ENCODE results near the gene CHST15. TPM values are rescaled to one million over a fixed set of nuclear protein-coding genes. Genes with fewer than 3 reads are reported as not detected.

The CHST15 gene
- total and polyA plus RNA-seq, 4 donors, result 4.5 to 43.8 (median 25.0) TPM

DNA sequence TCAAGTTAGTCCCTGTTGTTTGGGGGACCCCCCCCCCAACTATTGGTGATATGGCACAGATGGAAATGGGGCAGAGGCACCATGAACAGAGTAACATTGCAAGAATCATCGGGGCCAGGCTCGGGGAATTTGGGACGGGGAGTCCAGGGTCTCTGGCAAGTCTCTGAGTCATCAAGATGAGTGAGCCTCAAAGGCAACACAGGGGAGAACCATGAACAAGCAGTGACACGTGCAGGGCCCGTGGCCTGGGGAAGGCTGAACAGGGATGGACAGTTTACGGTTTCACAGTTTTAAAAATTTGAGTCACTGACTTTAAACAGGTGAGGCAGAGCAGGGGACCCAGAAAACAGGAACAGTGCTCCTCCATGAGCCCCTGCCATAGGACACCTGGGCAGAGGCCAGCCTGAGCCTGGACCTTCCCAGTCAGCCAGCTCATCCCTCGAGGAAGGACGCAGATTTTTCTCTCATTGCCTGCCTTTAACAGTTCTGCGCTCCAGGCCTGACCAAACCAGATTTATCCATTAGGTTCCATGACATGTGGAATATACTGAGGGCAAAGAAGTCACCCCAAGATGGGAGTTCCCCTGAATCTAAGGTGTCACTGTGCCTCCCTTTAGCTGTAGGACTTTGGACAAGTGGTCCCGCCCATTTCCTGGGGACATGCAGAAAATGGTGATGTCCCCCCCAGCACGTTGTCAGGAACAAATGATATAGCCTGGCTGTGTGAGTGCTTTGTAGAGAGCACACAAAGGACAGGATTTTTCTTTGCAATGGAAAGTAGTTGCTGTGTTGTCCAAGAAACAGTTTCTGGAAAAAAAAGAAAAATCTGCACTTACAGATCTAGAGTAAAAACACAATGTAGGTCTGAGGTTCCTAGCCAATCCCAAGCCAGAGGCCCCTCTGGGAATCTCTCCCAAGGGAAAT, 23.8 kb downstream of the CHST15 start:
- ATAC-seq (ENCODE audit: low FRiP score) (no peak), DNase-seq (peak; percentile 36 to 65)
- Histone ChIP-seq H3K9me3 (ENCODE audit: control insufficient read depth, low read length) (no peaks in the 10 kb centered on the region), H3K27ac (ENCODE audit: low read depth in 1 of 2, low read length in 2 of 2) (no peak overlapping the region), H3K4me3 (ENCODE audit: low read length in 2 of 2) (no peak overlapping the region), H3K27me3 (ENCODE audit: control insufficient read depth in 1 of 2, insufficient read depth in 2 of 2, low read length in 1 of 2) (no peaks in the 10 kb centered on the region), H3K36me3 (ENCODE audit: control insufficient read depth in 1 of 2, insufficient read depth in 2 of 2, low read length in 1 of 2) (no peaks in the 10 kb centered on the region), H3K4me1 (ENCODE audit: control insufficient read depth in 1 of 2, insufficient read depth in 2 of 2, low read length in 2 of 2) (no peaks in the 10 kb centered on the region)
- 88% methylated on average over 11 of the region's 11 CpGs for WGBS, 2 donors
- intact Hi-C loops (cut with DNase I), result no loop called here

DNA sequence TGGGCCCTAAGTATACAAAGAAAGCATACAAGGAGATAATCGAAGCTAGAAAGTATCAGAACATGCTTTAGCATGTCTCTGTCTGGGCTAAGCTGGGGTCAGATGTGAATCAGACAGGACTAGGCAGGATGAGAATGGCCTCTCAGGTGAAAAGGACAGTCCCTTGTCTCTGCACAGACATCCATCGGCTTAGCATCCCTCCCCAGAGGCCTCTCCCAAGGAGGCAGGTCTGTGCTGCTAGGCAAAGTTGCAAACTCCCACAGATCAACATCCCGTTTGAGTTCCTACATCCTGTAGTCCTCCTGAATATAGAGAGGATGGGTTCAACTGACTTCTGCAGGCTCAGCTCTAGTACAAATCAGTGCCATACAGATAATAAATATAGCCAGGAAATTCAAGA, 24.5 kb downstream of the CHST15 start:
- no peaks in the 10 kb centered on the region for H3K36me3 ChIP-seq (ENCODE audit: control insufficient read depth in 1 of 2, insufficient read depth in 2 of 2, low read length in 1 of 2)
- H3K4me3 ChIP-seq (ENCODE audit: low read length in 2 of 2), result no peak overlapping the region
- no peak overlapping the region for H3K27ac ChIP-seq (ENCODE audit: low read depth in 1 of 2, low read length in 2 of 2)
- no peak for ATAC-seq (ENCODE audit: low FRiP score)
- intact Hi-C loops (cut with DNase I), result no loop called here
- no peaks in the 10 kb centered on the region for H3K4me1 ChIP-seq (ENCODE audit: control insufficient read depth in 1 of 2, insufficient read depth in 2 of 2, low read length in 2 of 2)
- DNase-seq, result peak in 1 of 2 donors; percentile 17
- no peaks in the 10 kb centered on the region for H3K27me3 ChIP-seq (ENCODE audit: control insufficient read depth in 1 of 2, insufficient read depth in 2 of 2, low read length in 1 of 2)
- WGBS, 2 donors, result 87 to 89% methylated on average over 3 of the region's 3 CpGs
- H3K9me3 ChIP-seq (ENCODE audit: control insufficient read depth, low read length), result no peaks in the 10 kb centered on the region

DNA sequence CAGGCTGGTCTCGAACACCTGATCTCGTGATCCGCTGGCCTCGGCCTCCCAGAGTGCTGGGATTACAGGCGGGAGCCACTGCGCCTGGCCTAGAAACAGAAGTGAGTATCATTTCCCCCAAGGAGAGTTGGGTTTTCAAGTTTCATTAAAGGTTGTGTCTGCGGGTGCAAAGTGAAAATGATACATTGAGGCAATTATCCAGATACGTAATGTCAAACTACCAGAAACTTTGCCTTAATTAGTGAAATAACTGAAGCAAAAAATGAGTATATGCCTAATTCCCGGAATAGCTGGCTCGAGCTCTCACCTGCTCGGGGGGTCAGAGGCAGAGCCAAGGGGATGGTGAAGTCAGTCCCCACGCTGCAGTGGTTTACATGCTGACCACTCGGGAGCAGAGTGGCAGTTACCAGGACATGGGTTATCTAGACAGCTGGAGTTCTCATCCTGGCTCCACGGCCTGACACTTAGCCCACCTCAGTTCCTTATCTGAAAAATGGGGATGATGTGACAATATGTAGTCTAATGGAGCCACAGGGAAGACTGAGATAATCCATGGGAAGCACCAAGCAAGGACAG, 25.5 kb downstream of the CHST15 start:
- ATAC-seq (ENCODE audit: low FRiP score) (no peak), DNase-seq (peak; percentile 12 to 36)
- Histone ChIP-seq H3K36me3 (ENCODE audit: control insufficient read depth in 1 of 2, insufficient read depth in 2 of 2, low read length in 1 of 2) (no peaks in the 10 kb centered on the region), H3K27ac (ENCODE audit: low read depth in 1 of 2, low read length in 2 of 2) (no peak overlapping the region), H3K27me3 (ENCODE audit: control insufficient read depth in 1 of 2, insufficient read depth in 2 of 2, low read length in 1 of 2) (no peaks in the 10 kb centered on the region), H3K4me1 (ENCODE audit: control insufficient read depth in 1 of 2, insufficient read depth in 2 of 2, low read length in 2 of 2) (no peaks in the 10 kb centered on the region), H3K4me3 (ENCODE audit: low read length in 2 of 2) (no peak overlapping the region), H3K9me3 (ENCODE audit: control insufficient read depth, low read length) (no peaks in the 10 kb centered on the region)
- 95% methylated on average over 14 of the region's 14 CpGs for WGBS, 2 donors
- intact Hi-C loops (cut with DNase I), result no loop called here

DNA sequence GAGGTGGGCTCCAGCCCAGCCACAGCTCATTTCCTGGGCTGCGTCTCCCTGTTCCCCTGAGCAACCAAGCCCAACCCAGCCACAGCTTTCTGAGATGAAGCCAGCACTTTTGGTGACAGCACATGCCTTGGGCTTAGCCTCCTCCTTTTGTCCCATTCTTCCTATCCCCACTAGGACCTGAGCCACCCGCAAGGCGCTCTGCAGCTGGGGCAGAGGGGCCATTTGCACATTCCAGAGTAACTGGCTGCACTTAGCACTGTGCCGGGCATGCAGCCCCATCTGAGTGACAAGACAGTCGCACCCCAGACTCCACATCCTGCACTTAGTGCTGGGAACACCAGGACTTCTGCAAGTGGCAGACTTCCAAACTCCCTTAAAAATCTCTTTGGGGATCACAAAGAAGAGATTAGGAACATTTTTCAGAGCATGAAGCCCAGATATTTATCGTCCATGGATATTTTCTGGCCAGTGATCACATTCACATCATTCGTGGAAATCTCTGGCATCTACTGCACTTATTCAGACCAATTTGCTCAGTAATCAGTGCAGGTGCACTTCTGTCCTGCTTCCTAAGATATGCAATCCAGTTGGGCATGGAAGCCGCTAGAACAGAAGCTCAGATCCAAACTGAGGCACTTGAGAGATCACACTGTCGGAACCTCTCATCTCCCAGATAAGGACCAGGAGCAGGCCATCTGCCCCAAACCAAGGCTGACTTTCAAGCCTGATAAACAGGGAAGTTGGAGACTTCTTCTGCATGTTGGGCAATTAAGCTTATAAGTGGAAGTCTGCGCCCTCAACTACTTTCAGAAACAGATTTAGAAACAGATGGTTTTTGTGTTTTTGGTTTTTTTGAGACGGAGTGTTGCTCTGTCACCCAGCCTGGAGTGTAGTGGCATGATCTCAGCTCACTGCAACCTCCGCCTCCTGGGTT, 26.4 kb downstream of the CHST15 start:
- Histone ChIP-seq H3K36me3 (ENCODE audit: control insufficient read depth in 1 of 2, insufficient read depth in 2 of 2, low read length in 1 of 2) (no peaks in the 10 kb centered on the region), H3K27ac (ENCODE audit: low read depth in 1 of 2, low read length in 2 of 2) (no peak overlapping the region), H3K4me3 (ENCODE audit: low read length in 2 of 2) (no peak overlapping the region), H3K9me3 (ENCODE audit: control insufficient read depth, low read length) (no peaks in the 10 kb centered on the region), H3K4me1 (ENCODE audit: control insufficient read depth in 1 of 2, insufficient read depth in 2 of 2, low read length in 2 of 2) (no peaks in the 10 kb centered on the region), H3K27me3 (ENCODE audit: control insufficient read depth in 1 of 2, insufficient read depth in 2 of 2, low read length in 1 of 2) (no peaks in the 10 kb centered on the region)
- ATAC-seq (ENCODE audit: low FRiP score), result no peak
- DNase-seq, result peak; percentile 54 to 65
- intact Hi-C loops (cut with DNase I), result no loop called here
- 62 to 66% methylated on average over 12 of the region's 12 CpGs for WGBS, 2 donors

DNA sequence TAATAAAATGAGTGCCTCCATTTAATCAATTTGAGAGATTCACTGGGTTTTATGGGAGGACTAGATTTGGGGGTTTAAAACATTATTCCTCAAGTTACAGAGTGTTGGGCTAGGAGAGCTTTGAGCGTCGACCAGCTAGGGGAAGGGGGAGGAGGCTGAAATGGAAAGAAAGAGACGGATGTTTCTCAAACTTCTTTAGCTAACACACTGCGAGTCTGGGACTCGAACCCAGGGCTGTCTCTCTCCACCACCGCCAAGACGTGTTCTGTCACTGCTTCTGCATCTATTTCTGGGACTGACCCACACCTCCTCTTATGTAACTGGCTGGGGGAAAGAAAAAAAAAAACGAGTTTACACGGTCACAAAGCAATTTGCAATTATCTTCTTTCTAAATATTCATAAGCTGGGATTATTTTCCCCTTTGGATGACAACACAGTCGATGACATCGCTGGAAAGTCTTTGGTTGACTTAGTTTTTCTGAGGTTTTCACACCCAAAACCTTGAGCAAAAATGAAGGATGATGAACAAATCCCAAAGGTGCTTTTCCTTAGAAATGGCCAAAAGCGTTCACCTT, 27.2 kb downstream of the CHST15 start:
- peak in 1 of 2 donors; percentile 34 for DNase-seq
- H3K27me3 ChIP-seq (ENCODE audit: control insufficient read depth in 1 of 2, insufficient read depth in 2 of 2, low read length in 1 of 2), result no peaks in the 10 kb centered on the region
- H3K27ac ChIP-seq (ENCODE audit: low read depth in 1 of 2, low read length in 2 of 2), result no peak overlapping the region
- intact Hi-C loops (cut with DNase I), result no loop called here
- no peaks in the 10 kb centered on the region for H3K4me1 ChIP-seq (ENCODE audit: control insufficient read depth in 1 of 2, insufficient read depth in 2 of 2, low read length in 2 of 2)
- H3K9me3 ChIP-seq (ENCODE audit: control insufficient read depth, low read length), result no peaks in the 10 kb centered on the region
- H3K4me3 ChIP-seq (ENCODE audit: low read length in 2 of 2), result no peak overlapping the region
- WGBS, 2 donors, result 56 to 59% methylated on average over 12 of the region's 12 CpGs
- no peak for ATAC-seq (ENCODE audit: low FRiP score)
- no peaks in the 10 kb centered on the region for H3K36me3 ChIP-seq (ENCODE audit: control insufficient read depth in 1 of 2, insufficient read depth in 2 of 2, low read length in 1 of 2)

DNA sequence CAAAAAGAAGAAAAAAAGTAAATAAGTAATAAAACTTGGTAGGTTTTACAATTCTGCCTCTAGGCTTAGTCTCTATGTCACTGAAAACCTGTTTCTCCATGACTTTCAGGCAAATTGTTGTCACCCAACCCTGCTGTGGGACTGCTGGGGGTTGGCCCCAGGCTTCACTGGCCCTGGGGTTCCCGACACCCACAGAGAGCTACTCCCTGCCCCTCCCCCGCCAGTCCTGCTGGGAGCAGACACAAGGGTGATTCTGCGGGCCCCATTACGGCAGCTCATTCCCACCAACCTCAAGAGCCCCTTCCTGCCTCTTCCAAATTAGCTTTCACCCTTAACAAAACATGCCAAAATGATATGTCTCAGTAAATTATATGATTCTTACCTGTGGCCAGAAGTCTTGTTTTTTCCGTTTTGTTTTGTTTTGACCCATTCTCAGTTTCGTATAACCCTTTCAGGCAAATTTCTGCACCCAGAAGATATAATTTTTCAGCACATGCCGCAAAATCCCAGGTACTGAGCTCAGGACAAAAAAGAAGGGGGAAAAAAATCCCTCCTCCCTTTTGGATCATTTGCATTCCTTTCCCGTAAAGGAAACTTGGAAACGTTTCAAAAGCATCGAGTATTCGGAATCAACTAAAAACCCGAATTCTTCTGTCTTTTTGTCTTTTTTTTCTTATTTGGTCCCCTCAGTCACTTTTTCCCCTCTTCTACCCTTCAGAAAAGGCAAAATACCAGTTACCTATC, 27.8 kb downstream of the CHST15 start:
- H3K27ac ChIP-seq (ENCODE audit: low read depth in 1 of 2, low read length in 2 of 2), result no peak overlapping the region
- no peak overlapping the region for H3K4me3 ChIP-seq (ENCODE audit: low read length in 2 of 2)
- H3K4me1 ChIP-seq (ENCODE audit: control insufficient read depth in 1 of 2, insufficient read depth in 2 of 2, low read length in 2 of 2), result no peaks in the 10 kb centered on the region
- WGBS, 2 donors, result 63 to 64% methylated on average over 12 of the region's 12 CpGs
- ATAC-seq (ENCODE audit: low FRiP score) (no peak), DNase-seq (peak; percentile 39 to 59)
- intact Hi-C loops (cut with DNase I), result no loop called here
- no peaks in the 10 kb centered on the region for H3K27me3 ChIP-seq (ENCODE audit: control insufficient read depth in 1 of 2, insufficient read depth in 2 of 2, low read length in 1 of 2)
- no peaks in the 10 kb centered on the region for H3K9me3 ChIP-seq (ENCODE audit: control insufficient read depth, low read length)
- no peaks in the 10 kb centered on the region for H3K36me3 ChIP-seq (ENCODE audit: control insufficient read depth in 1 of 2, insufficient read depth in 2 of 2, low read length in 1 of 2)

DNA sequence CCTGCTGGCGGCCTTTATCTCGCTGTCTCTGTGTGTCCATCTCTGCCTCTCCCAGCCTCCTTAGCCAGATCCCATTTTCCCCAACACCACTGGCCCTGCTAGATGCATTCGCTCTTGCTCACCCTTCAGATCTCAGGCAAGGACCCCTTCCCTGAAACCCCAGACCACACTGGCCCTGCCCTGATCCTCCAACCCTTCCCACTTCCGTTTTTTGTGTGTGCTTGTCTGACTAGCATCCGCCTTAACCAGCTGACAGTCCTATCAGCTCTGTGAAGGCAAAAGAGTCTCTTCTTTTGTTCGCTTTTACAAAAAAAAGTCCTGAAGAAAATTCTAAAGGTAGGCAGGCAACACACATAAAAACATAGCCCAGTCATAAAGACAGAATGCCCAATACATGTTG, 28.7 kb downstream of the CHST15 start:
- 91 to 95% methylated on average over 6 of the region's 6 CpGs for WGBS, 2 donors
- intact Hi-C loops (cut with DNase I), result no loop called here
- H3K9me3 ChIP-seq (ENCODE audit: control insufficient read depth, low read length), result no peaks in the 10 kb centered on the region
- DNase-seq (peak in 1 of 2 donors; percentile 57), ATAC-seq (ENCODE audit: low FRiP score) (no peak)
- H3K27me3 ChIP-seq (ENCODE audit: control insufficient read depth in 1 of 2, insufficient read depth in 2 of 2, low read length in 1 of 2), result no peaks in the 10 kb centered on the region
- no peak overlapping the region for H3K27ac ChIP-seq (ENCODE audit: low read depth in 1 of 2, low read length in 2 of 2)
- no peaks in the 10 kb centered on the region for H3K4me1 ChIP-seq (ENCODE audit: control insufficient read depth in 1 of 2, insufficient read depth in 2 of 2, low read length in 2 of 2)
- H3K36me3 ChIP-seq (ENCODE audit: control insufficient read depth in 1 of 2, insufficient read depth in 2 of 2, low read length in 1 of 2), result no peaks in the 10 kb centered on the region
- no peak overlapping the region for H3K4me3 ChIP-seq (ENCODE audit: low read length in 2 of 2)
